Inferior parietal cortex (tissue), 1 donor: ENCODE results near the gene ACR.

ENCODE experiments used
- DNase-seq: peaks from one replicate; pipeline ENCODE4 v3.0.0-alpha.2; 2016; ENCODE audit errors: extremely low spot score

Gene ACR

GRCh38 chr22:50702821-50703725 is 34.9 kb upstream of the ACR start:
- DNase-seq, result no peak

GRCh38 chr22:50703726-50704509 is 34.1 kb upstream of the ACR start:
- no peak for DNase-seq

- DNase-seq, result no peak
Observed at GRCh38 chr22:50704510-50705218, 33.3 kb upstream of the ACR start.

GRCh38 chr22:50705219-50705691 is 32.7 kb upstream of the ACR start:
- peak; percentile 62 for DNase-seq

GRCh38 chr22:50705851-50706351 is 32.1 kb upstream of the ACR start:
- no peak for DNase-seq

GRCh38 chr22:50706481-50707125 is 31.4 kb upstream of the ACR start:
- DNase-seq, result no peak

- DNase-seq, result no peak
Observed at GRCh38 chr22:50708474-50708873, 29.5 kb upstream of the ACR start.

GRCh38 chr22:50708996-50709395 is 29.0 kb upstream of the ACR start:
- DNase-seq, result no peak

GRCh38 chr22:50710221-50710620 is 27.8 kb upstream of the ACR start:
- no peak for DNase-seq

GRCh38 chr22:50710886-50711285 is 27.1 kb upstream of the ACR start:
- no peak for DNase-seq

- DNase-seq, result no peak
Observed at GRCh38 chr22:50711446-50712340, 26.3 kb upstream of the ACR start.

GRCh38 chr22:50712341-50713007 is 25.5 kb upstream of the ACR start:
- DNase-seq, result no peak

- DNase-seq, result no peak
Observed at GRCh38 chr22:50713008-50713385, 25.0 kb upstream of the ACR start.

GRCh38 chr22:50713571-50714056 is 24.4 kb upstream of the ACR start:
- peak; percentile 87 for DNase-seq

GRCh38 chr22:50714150-50714549 is 23.9 kb upstream of the ACR start:
- DNase-seq, result no peak

- DNase-seq, result no peak
Observed at GRCh38 chr22:50714631-50715179, 23.3 kb upstream of the ACR start.

GRCh38 chr22:50715250-50715649 is 22.8 kb upstream of the ACR start:
- no peak for DNase-seq

- DNase-seq, result no peak
Observed at GRCh38 chr22:50715776-50716175, 22.2 kb upstream of the ACR start.

GRCh38 chr22:50716290-50717024 is 21.5 kb upstream of the ACR start:
- no peak for DNase-seq
